ENCODE measurements around the gene CCDC63. TPM values are rescaled to one million over a fixed set of nuclear protein-coding genes. Genes with fewer than 3 reads are reported as not detected.

CCDC63 gene
- total RNA-seq, 2 experiments from 2014 or later = not detected

GRCh38 chr12:110825530-110825929, 21.3 kb upstream of the CCDC63 start:
- Histone ChIP-seq H3K9me3 (ENCODE audit: low read length) (no peaks in the 10 kb centered on the region), H3K4me2 (ENCODE audit: low read length) (no peak overlapping the region), H3K36me3 (ENCODE audit: insufficient read depth, low read length) (no peaks in the 10 kb centered on the region), H3K9me2 (ENCODE audit: insufficient read depth, low read length) (no peaks in the 10 kb centered on the region), H3K4me1 (ENCODE audit: insufficient read depth, low read length, poor library complexity, severe bottlenecking) (peaks cover 4% of the 10 kb centered on the region), H3K4me3 (ENCODE audit: low read depth, low read length, poor library complexity, severe bottlenecking) (no peak overlapping the region), H3K79me2 (ENCODE audit: insufficient read depth, low read depth, low read length) (no peaks in the 10 kb centered on the region), H2AFZ (ENCODE audit: low read length) (peak overlapping the region; percentile 6; the same call in 1 of the 2 replicates), H4K20me1 (ENCODE audit: insufficient read depth, low read length) (no peaks in the 10 kb centered on the region), H3K27ac (ENCODE audit: low read depth, low read length, poor library complexity, severe bottlenecking) (no peak overlapping the region)
- intact Hi-C loops (cut with micrococcal nuclease; ENCODE audit: unreplicated experiment) = loop anchor here (5.0 kb wide), 2 partner anchors 108 to 313 kb away; no protein-coding TSS in a partner anchor
- DNase-seq (ENCODE audit: low spot score) = no peak
- BruUV-seq (replicated peaks) = no TSS peak
- POLR2A ChIA-PET = no interaction called here
- CTCF ChIA-PET (ENCODE audit: unreplicated experiment) = no interaction called here
- TF ChIP-seq, protein P1, sequence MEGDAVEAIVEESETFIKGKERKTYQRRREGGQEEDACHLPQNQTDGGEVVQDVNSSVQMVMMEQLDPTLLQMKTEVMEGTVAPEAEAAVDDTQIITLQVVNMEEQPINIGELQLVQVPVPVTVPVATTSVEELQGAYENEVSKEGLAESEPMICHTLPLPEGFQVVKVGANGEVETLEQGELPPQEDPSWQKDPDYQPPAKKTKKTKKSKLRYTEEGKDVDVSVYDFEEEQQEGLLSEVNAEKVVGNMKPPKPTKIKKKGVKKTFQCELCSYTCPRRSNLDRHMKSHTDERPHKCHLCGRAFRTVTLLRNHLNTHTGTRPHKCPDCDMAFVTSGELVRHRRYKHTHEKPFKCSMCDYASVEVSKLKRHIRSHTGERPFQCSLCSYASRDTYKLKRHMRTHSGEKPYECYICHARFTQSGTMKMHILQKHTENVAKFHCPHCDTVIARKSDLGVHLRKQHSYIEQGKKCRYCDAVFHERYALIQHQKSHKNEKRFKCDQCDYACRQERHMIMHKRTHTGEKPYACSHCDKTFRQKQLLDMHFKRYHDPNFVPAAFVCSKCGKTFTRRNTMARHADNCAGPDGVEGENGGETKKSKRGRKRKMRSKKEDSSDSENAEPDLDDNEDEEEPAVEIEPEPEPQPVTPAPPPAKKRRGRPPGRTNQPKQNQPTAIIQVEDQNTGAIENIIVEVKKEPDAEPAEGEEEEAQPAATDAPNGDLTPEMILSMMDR (conservative IDR thresholded peaks at IDR 0.05; ENCODE audit: low read length) = no peak
- no peak for TF ChIP-seq EZH2phosphoT487 (IDR thresholded peaks at IDR 0.05; ENCODE audit: borderline replicate concordance, low read depth, low read length)

DNA sequence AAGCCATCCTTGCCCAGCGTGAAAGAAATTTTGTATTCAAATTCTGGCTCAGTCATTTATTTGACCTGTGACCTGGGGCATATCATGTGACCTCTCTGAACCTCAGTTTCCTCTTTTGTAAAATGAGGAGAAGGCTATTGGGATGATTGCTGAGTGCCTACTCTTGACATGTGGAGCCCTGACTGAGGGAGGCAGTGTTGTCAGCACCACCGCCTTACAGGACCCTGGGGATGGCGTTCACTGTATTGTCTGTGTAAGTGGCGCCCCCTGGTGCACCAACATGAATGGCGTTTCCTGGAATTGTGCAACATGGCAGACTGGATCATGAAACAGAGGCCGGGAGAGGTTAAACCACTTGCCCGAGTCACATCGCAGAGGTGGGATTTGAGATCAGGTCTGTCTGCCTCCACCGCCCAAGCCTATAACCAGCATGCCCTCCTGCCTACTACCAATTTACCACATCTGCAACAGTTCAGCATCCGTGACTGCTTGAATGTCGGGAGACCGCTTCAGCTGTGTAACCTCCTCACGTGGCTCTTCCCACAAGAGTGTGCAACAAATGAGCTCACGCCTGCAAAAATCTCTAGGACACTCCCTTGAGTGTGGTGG, 20.1 kb upstream of the CCDC63 start:
- Histone ChIP-seq H3K27ac (ENCODE audit: low read depth, low read length, poor library complexity, severe bottlenecking) (no peak overlapping the region), H4K20me1 (ENCODE audit: insufficient read depth, low read length) (no peaks in the 10 kb centered on the region), H3K9me3 (ENCODE audit: low read length) (no peaks in the 10 kb centered on the region), H3K36me3 (ENCODE audit: insufficient read depth, low read length) (no peaks in the 10 kb centered on the region), H3K9me2 (ENCODE audit: insufficient read depth, low read length) (no peaks in the 10 kb centered on the region), H3K4me1 (ENCODE audit: insufficient read depth, low read length, poor library complexity, severe bottlenecking) (peaks cover 4% of the 10 kb centered on the region), H3K4me2 (ENCODE audit: low read length) (peak overlapping the region; percentile 15; the same call in 1 of the 2 replicates), H3K4me3 (ENCODE audit: low read depth, low read length, poor library complexity, severe bottlenecking) (no peak overlapping the region), H3K79me2 (ENCODE audit: insufficient read depth, low read depth, low read length) (no peaks in the 10 kb centered on the region), H2AFZ (ENCODE audit: low read length) (peak overlapping the region; percentile 68)
- peak; percentile 92 for DNase-seq (ENCODE audit: low spot score)
- ChIA-PET CTCF (ENCODE audit: unreplicated experiment) (interaction anchor here (1.0 kb wide), 1 partner anchor 87 kb away, joined by 3 read pairs; no protein-coding TSS in a partner anchor), POLR2A (interaction anchor here (0.6 kb wide), 1 partner anchor 1437 kb away, joined by 4 read pairs; no protein-coding TSS in a partner anchor)
- no TSS peak for BruUV-seq (replicated peaks)
- intact Hi-C loops (cut with micrococcal nuclease; ENCODE audit: unreplicated experiment) = loop anchor here (1.0 to 5.0 kb wide), 10 partner anchors 47 to 314 kb away; no protein-coding TSS in a partner anchor
- TF ChIP-seq EZH2phosphoT487 (IDR thresholded peaks at IDR 0.05; ENCODE audit: borderline replicate concordance, low read depth, low read length) = no peak
- TF ChIP-seq, protein P1 (conservative IDR thresholded peaks at IDR 0.05; ENCODE audit: low read length) = peak; percentile 98

DNA sequence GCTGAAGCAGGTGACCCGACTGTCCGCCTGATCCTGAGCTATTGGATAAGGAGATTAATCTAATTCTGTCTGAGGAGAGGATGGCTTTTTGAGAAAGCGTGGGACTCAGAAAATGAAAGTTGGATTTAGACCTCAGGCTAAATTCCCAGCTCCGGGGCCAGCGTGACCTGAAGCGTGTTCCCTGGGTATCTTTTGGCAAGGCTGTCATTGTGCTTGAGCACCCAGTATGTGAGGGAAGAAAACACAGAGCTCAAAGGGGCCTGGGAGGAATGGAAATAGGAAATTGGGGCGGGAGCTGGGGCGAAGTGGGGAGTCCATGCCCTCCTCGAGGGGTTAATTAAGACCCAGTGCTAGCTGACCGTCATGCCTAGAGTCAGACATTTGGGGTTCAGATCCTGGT, 17.5 kb upstream of the CCDC63 start:
- no peak overlapping the region for H3K27ac ChIP-seq (ENCODE audit: low read depth, low read length, poor library complexity, severe bottlenecking)
- no peak overlapping the region for H3K4me2 ChIP-seq (ENCODE audit: low read length)
- H3K79me2 ChIP-seq (ENCODE audit: insufficient read depth, low read depth, low read length) = no peaks in the 10 kb centered on the region
- no peaks in the 10 kb centered on the region for H3K9me3 ChIP-seq (ENCODE audit: low read length)
- H3K4me1 ChIP-seq (ENCODE audit: insufficient read depth, low read length, poor library complexity, severe bottlenecking) = peaks cover 4% of the 10 kb centered on the region
- H3K36me3 ChIP-seq (ENCODE audit: insufficient read depth, low read length) = no peaks in the 10 kb centered on the region
- TF ChIP-seq, protein P1 (conservative IDR thresholded peaks at IDR 0.05; ENCODE audit: low read length) = no peak
- no peak for TF ChIP-seq EZH2phosphoT487 (IDR thresholded peaks at IDR 0.05; ENCODE audit: borderline replicate concordance, low read depth, low read length)
- H3K9me2 ChIP-seq (ENCODE audit: insufficient read depth, low read length) = no peaks in the 10 kb centered on the region
- ChIA-PET POLR2A (interaction anchor here (0.6 to 0.7 kb wide), 3 partner anchors 19 to 24 kb away, joined by 3 to 4 read pairs (median 4); no protein-coding TSS in a partner anchor), CTCF (ENCODE audit: unreplicated experiment) (no interaction called here)
- no TSS peak for BruUV-seq (replicated peaks)
- no peak for DNase-seq (ENCODE audit: low spot score)
- intact Hi-C loops (cut with micrococcal nuclease; ENCODE audit: unreplicated experiment) = loop anchor here (5.0 kb wide), 2 partner anchors 112 to 317 kb away; no protein-coding TSS in a partner anchor
- H4K20me1 ChIP-seq (ENCODE audit: insufficient read depth, low read length) = no peaks in the 10 kb centered on the region
- H2AFZ ChIP-seq (ENCODE audit: low read length) = no peak overlapping the region
- no peak overlapping the region for H3K4me3 ChIP-seq (ENCODE audit: low read depth, low read length, poor library complexity, severe bottlenecking)

Data from OCI-LY7 (cell line).